ENCODE data around the gene MVK.

MVK gene

GRCh38 chr12:109624467-109624866 is 50.9 kb downstream of the MVK start:
- peak; percentile 30 for DNase-seq (ENCODE audit: low read depth)
- H3K4me3 ChIP-seq (ENCODE audit: low read length), result no peak overlapping the region
- no peak for TF ChIP-seq CTCF (IDR thresholded peaks at IDR 0.05; ENCODE audit: insufficient read depth, low read depth, low read length, missing control alignments)

- DNase-seq (ENCODE audit: low read depth), result peak; percentile 30
- no peak for TF ChIP-seq CTCF (IDR thresholded peaks at IDR 0.05; ENCODE audit: insufficient read depth, low read depth, low read length, missing control alignments)
- H3K4me3 ChIP-seq (ENCODE audit: low read length), result no peak overlapping the region
These were observed 51.6 kb downstream of the MVK start for GRCh38 chr12:109625131-109625559.

- H3K4me3 ChIP-seq (ENCODE audit: low read length), result no peak overlapping the region
- no peak for TF ChIP-seq CTCF (IDR thresholded peaks at IDR 0.05; ENCODE audit: insufficient read depth, low read depth, low read length, missing control alignments)
- no peak for DNase-seq (ENCODE audit: low read depth)
These were observed 52.3 kb downstream of the MVK start for GRCh38 chr12:109625749-109626377.

GRCh38 chr12:109626378-109627115 is 53.0 kb downstream of the MVK start:
- no peak overlapping the region for H3K4me3 ChIP-seq (ENCODE audit: low read length)
- DNase-seq (ENCODE audit: low read depth), result no peak
- no peak for TF ChIP-seq CTCF (IDR thresholded peaks at IDR 0.05; ENCODE audit: insufficient read depth, low read depth, low read length, missing control alignments)

- TF ChIP-seq CTCF (IDR thresholded peaks at IDR 0.05; ENCODE audit: insufficient read depth, low read depth, low read length, missing control alignments), result no peak
- no peak for DNase-seq (ENCODE audit: low read depth)
- no peak overlapping the region for H3K4me3 ChIP-seq (ENCODE audit: low read length)
These were observed 54.0 kb downstream of the MVK start for GRCh38 chr12:109627633-109628032.

- no peak for TF ChIP-seq CTCF (IDR thresholded peaks at IDR 0.05; ENCODE audit: insufficient read depth, low read depth, low read length, missing control alignments)
- no peak overlapping the region for H3K4me3 ChIP-seq (ENCODE audit: low read length)
- DNase-seq (ENCODE audit: low read depth), result no peak
These were observed 56.5 kb downstream of the MVK start for GRCh38 chr12:109630107-109630506.
